Mesothelial cell of epicardium (in vitro differentiated cells): ENCODE results near the gene PHACTR3. TPM values are rescaled to one million over a fixed set of nuclear protein-coding genes. Genes with fewer than 3 reads are reported as not detected.

ENCODE experiments used
- DNase-seq, 2 experiments: peaks; one replicate each; pipeline ENCODE4 v3.0.0; 2021; ENCODE audit warnings: low spot score in 2 of 2; ENCODE audit not compliant: unreplicated experiment in 2 of 2
- H3K27ac Mint-ChIP-seq: 2 replicates; pipeline ENCODE4 v1.8.0; 2021; ENCODE audit warnings: mixed read lengths
- H3K27me3 Mint-ChIP-seq: 2 replicates; pipeline ENCODE4 v1.8.0; 2021; ENCODE audit warnings: low read depth, mixed read lengths
- H3K36me3 Mint-ChIP-seq: 2 replicates; pipeline ENCODE4 v1.8.0; 2021; ENCODE audit warnings: mixed read lengths
- H3K4me1 Mint-ChIP-seq: 2 replicates; pipeline ENCODE4 v1.8.0; 2021; ENCODE audit warnings: mixed read lengths
- H3K4me3 Mint-ChIP-seq: 2 replicates; pipeline ENCODE4 v1.8.0; 2021; ENCODE audit warnings: mild to moderate bottlenecking, moderate library complexity, mixed read lengths
- H3K9me3 Mint-ChIP-seq: 2 replicates; pipeline ENCODE4 v1.8.0; 2021; ENCODE audit warnings: mixed read lengths
- CTCF ChIP-seq: fragments of 200-600 bp; sonication (generic); IDR thresholded peaks from one replicate; pipeline ENCODE4 v1.5.0; 2021; ENCODE audit warnings: antibody characterized with exemption; ENCODE audit not compliant: unreplicated experiment
- total RNA-seq: library from RNA; stranded (reverse); gene quantifications from 3 replicates; pipeline ENCODE4 v1.2.1, GENCODE V29; 2021

Gene PHACTR3
- total RNA-seq, 1 donor from 2014 or later: 0.16 TPM

- no peak overlapping the region for H3K4me3 Mint-ChIP-seq
- DNase-seq: no peak
- no peaks in the 10 kb centered on the region for H3K27me3 Mint-ChIP-seq
- no peak overlapping the region for H3K27ac Mint-ChIP-seq
- H3K9me3 Mint-ChIP-seq: peaks cover 48% of the 10 kb centered on the region
- no peak for TF ChIP-seq CTCF
- H3K36me3 Mint-ChIP-seq: no peaks in the 10 kb centered on the region
- H3K4me1 Mint-ChIP-seq: no peaks in the 10 kb centered on the region
Measured at GRCh38 chr20:59684685-59685242, 80.4 kb downstream of the PHACTR3 start.

GRCh38 chr20:59686404-59687346, 82.3 kb downstream of the PHACTR3 start:
- Mint-ChIP-seq H3K4me3 (no peak overlapping the region), H3K27me3 (no peaks in the 10 kb centered on the region)

GRCh38 chr20:59688356-59688755, 84.0 kb downstream of the PHACTR3 start:
- H3K4me3 Mint-ChIP-seq: no peak overlapping the region
- no peaks in the 10 kb centered on the region for H3K4me1 Mint-ChIP-seq
- H3K9me3 Mint-ChIP-seq: peaks cover 50% of the 10 kb centered on the region
- H3K36me3 Mint-ChIP-seq: no peaks in the 10 kb centered on the region
- TF ChIP-seq CTCF: no peak
- H3K27ac Mint-ChIP-seq: no peak overlapping the region
- no peaks in the 10 kb centered on the region for H3K27me3 Mint-ChIP-seq
- no peak for DNase-seq

More at GRCh38 chr20:59686404-59687346, 82.3 kb downstream of the PHACTR3 start:
- Mint-ChIP-seq H3K36me3 (no peaks in the 10 kb centered on the region), H3K4me1 (no peaks in the 10 kb centered on the region), H3K27ac (no peak overlapping the region), H3K9me3 (peaks cover 46% of the 10 kb centered on the region)
- no peak for TF ChIP-seq CTCF
- no peak for DNase-seq

GRCh38 chr20:59688999-59689398, 84.7 kb downstream of the PHACTR3 start:
- Mint-ChIP-seq H3K27ac (no peak overlapping the region), H3K4me3 (no peak overlapping the region), H3K36me3 (no peaks in the 10 kb centered on the region), H3K4me1 (no peaks in the 10 kb centered on the region), H3K27me3 (no peaks in the 10 kb centered on the region), H3K9me3 (peaks cover 49% of the 10 kb centered on the region)
- DNase-seq: no peak
- no peak for TF ChIP-seq CTCF

GRCh38 chr20:59690101-59690500, 85.8 kb downstream of the PHACTR3 start:
- Mint-ChIP-seq H3K9me3 (peaks cover 60% of the 10 kb centered on the region), H3K27me3 (no peaks in the 10 kb centered on the region), H3K4me1 (no peaks in the 10 kb centered on the region), H3K36me3 (no peaks in the 10 kb centered on the region), H3K4me3 (no peak overlapping the region), H3K27ac (no peak overlapping the region)
- no peak for DNase-seq
- TF ChIP-seq CTCF: no peak
